Mononuclear cell (primary cell): ENCODE measurements around the gene ROCK2. TPM values are rescaled to one million over a fixed set of nuclear protein-coding genes. Genes with fewer than 3 reads are reported as not detected.

ENCODE experiments used
- H3K27me3 ChIP-seq: 2 replicates; pipeline ENCODE4 v1.6.0; 2011; ENCODE audit warnings: low read length, control low read depth; ENCODE audit not compliant: insufficient read depth
- H3K4me1 ChIP-seq: 2 replicates; pipeline ENCODE4 v1.5.1; 2011; ENCODE audit warnings: mild to moderate bottlenecking, low read length, control low read depth; ENCODE audit not compliant: insufficient read depth
- H3K4me3 ChIP-seq: 2 replicates; pipeline ENCODE4 v1.5.1; 2011; ENCODE audit warnings: mild to moderate bottlenecking, low read length, moderate library complexity
- H3K9me3 ChIP-seq: 2 replicates; pipeline ENCODE4 v1.5.1; 2011; ENCODE audit warnings: low read depth, mild to moderate bottlenecking, control low read depth, low read length
- total RNA-seq: library from RNA; depleted of rRNA; stranded (reverse); fragments of >200 nt; gene quantifications from one replicate; pipeline ENCODE4 v1.2.3, GENCODE V29; 2012

The ROCK2 gene
- total RNA-seq, 1 donor = 8.5 TPM

DNA sequence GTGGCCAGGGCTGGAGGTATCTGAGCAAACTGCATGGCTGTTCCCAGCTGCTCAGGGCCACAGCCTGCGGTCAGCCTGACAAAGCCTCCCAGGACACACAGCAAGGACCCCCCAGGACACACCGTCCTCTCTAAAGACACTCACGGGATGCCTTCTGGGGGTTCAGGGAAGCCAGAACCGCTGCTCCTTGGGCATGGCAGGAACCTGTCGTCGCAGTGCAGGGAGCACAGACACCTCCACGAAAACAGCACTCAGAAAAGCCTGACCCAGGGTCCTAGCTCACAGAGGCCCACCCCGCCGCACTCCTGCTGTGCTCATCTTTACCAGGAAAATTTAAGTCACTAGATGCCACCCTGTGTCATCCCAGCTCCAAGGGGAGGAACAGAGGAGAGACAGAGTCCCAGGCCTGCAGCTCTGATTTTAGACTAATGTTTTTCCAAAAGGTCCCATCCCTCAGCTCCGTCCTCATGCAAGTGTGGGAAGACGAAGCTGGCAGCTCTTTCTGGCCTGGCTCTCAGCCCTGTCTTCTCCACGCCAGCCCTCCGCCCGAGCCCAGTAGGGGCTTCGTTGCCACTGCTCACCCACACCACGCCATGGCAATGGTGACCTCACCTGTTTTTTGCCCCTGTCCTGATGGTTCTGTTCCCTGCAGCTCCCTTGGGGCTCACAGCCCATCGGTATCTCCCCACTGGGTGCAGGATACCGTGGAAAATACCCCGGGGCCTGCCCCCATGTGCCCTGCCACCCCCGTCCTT, 213.1 kb downstream of the ROCK2 start:
- Histone ChIP-seq H3K27me3 (no peaks in the 10 kb centered on the region), H3K9me3 (no peaks in the 10 kb centered on the region), H3K4me3 (no peak overlapping the region), H3K4me1 (peaks cover 31% of the 10 kb centered on the region)

Other genes starting within 250 kb of the ROCK2 start
- gene SLC66A3, start 189.2 kb downstream of the ROCK2 start, total RNA-seq = 40.0 TPM
- gene E2F6, start 121.5 kb upstream of the ROCK2 start, total RNA-seq = 5.8 TPM
- gene GREB1, start 189.4 kb upstream of the ROCK2 start, total RNA-seq = 0.10 TPM